T-helper 17 cell (primary cell): Measurements from ENCODE around the gene CHGA. TPM values are rescaled to one million over a fixed set of nuclear protein-coding genes. Genes with fewer than 3 reads are reported as not detected.

Experiments used
- ATAC-seq: fragments of 150-1000 bp; cut with Tn5 transposase; 2 replicates; pipeline ENCODE4 v1.10.0; 2021; ENCODE audit warnings: mild to moderate bottlenecking, moderate library complexity
- DNase-seq, 3 donors: peaks; one replicate each; pipeline versions ENCODE4 v3.0.0 to v3.0.0-alpha.2; 2020 to 2021
- H3K9me3 ChIP-seq: one replicate; pipeline ENCODE4 v1.7.0; 2013; ENCODE audit warnings: low read length, mild to moderate bottlenecking; ENCODE audit not compliant: control insufficient read depth, poor library complexity, severe bottlenecking
- H3K27ac Mint-ChIP-seq: one replicate; pipeline ENCODE4 v1.8.0; 2022; ENCODE audit warnings: mild to moderate bottlenecking, moderate library complexity, mixed read lengths
- H3K27me3 Mint-ChIP-seq: one replicate; pipeline ENCODE4 v1.8.0; 2022; ENCODE audit warnings: mixed read lengths
- H3K36me3 Mint-ChIP-seq: one replicate; pipeline ENCODE4 v1.8.0; 2022; ENCODE audit warnings: low read depth, mixed read lengths
- H3K4me1 Mint-ChIP-seq: one replicate; pipeline ENCODE4 v1.8.0; 2022; ENCODE audit warnings: mild to moderate bottlenecking, mixed read lengths
- H3K4me3 Mint-ChIP-seq: one replicate; pipeline ENCODE4 v1.8.0; 2022; ENCODE audit warnings: mild to moderate bottlenecking, moderate library complexity, mixed read lengths
- total RNA-seq, 4 donors: library from RNA in 2 of 4; stranded (reverse) in 2 of 4; gene quantifications; one replicate each; pipeline ENCODE4 v1.2.3 and lab custom pipeline; 2022 to 2026

CHGA gene
- total RNA-seq, 2 donors from 2014 or later, result not detected

DNA sequence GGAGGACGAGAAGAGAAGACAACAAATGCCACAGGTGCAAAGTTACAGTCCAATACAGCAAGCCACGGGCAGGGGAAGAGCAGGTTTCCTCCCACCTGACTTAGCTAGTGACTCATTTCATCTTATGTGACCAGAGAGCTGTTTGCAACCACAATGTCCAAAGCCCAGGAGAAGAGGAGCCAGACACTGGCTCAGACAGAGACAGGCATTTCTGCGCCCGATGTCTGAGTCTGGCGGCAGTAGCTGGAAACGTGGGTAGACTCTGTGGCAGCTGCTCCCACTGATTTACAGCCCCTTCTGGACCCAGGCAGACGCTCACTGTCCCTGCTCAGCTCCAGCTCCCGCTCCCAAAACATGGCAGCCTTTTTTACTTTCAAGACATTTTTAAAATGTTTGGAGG, 60.0 kb downstream of the CHGA start:
- peaks cover 3% of the 10 kb centered on the region for H3K9me3 ChIP-seq
- H3K4me1 Mint-ChIP-seq, result peaks cover 6% of the 10 kb centered on the region
- ATAC-seq (no peak), DNase-seq (no peak)
- no peaks in the 10 kb centered on the region for H3K27me3 Mint-ChIP-seq
- H3K4me3 Mint-ChIP-seq, result no peak overlapping the region
- H3K36me3 Mint-ChIP-seq, result peaks cover 14% of the 10 kb centered on the region
- H3K27ac Mint-ChIP-seq, result no peak overlapping the region

DNA sequence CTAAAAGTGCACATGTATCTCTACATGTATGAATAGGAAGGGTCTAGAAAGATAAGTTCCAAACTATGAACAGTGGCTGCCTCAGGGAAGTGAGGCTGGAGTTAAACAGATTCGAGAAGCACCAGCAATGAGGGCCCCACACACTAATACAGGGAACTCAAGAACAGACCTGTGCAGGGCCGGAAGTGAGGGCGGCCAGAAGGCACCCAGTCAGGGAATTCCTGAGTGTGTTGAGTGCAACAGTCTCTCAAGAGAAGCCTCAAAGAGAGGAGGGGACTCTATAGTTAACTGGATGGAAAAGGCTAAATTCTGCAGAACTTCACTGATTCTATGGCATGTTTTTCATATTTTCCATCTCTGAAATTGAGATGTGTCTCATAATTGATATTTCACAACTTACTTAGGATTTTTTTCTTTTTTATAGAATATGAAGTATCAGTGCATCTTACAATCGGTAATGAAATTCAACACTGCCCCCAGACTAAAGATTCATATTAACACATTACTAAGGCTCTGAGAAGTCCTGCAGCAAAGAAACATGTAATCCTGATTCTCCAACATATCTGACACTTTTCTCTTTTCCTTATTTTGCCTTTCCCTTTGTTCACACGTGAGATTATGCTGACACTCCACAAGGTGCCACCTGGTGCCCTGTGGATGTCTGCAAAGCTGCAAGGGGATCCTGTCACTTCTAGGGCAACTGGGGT, 61.3 kb downstream of the CHGA start:
- H3K4me3 Mint-ChIP-seq, result no peak overlapping the region
- peaks cover 14% of the 10 kb centered on the region for H3K36me3 Mint-ChIP-seq
- H3K9me3 ChIP-seq, result peaks cover 3% of the 10 kb centered on the region
- H3K27me3 Mint-ChIP-seq, result no peaks in the 10 kb centered on the region
- ATAC-seq (no peak), DNase-seq (no peak)
- H3K27ac Mint-ChIP-seq, result no peak overlapping the region
- peaks cover 9% of the 10 kb centered on the region for H3K4me1 Mint-ChIP-seq

Other genes with a start within 250 kb of the CHGA start
- gene LGMN, start 174.5 kb upstream of the CHGA start, total RNA-seq, result 1 to 10 TPM; 5.2 to 8.3 TPM
- 10 to 100 TPM; 12.0 to 12.4 TPM for gene GOLGA5, start 128.8 kb upstream of the CHGA start, total RNA-seq
- 10 to 100 TPM; 29.4 to 36.1 TPM for gene ITPK1, start 192.8 kb downstream of the CHGA start, total RNA-seq